ENCODE data around the gene SFT2D3.
A peak's percentile ranks its signal among the peaks of the same experiment; 100 is the strongest.

The SFT2D3 gene

GRCh38 chr2:127704641-127705390 lies 3.5 kb downstream of the SFT2D3 start:
- no peak for FAIRE-seq

GRCh38 chr2:127705391-127706065 lies 4.2 kb downstream of the SFT2D3 start:
- FAIRE-seq (no peak), DNase-seq (ENCODE audit: extremely low spot score, insufficient read length, low read depth) (no peak)

More at GRCh38 chr2:127704641-127705390, 3.5 kb downstream of the SFT2D3 start:
- DNase-seq (ENCODE audit: extremely low spot score, insufficient read length, low read depth): no peak

- DNase-seq (ENCODE audit: extremely low spot score, insufficient read length, low read depth) (no peak), FAIRE-seq (no peak)
Measured at GRCh38 chr2:127706215-127706990, 5.1 kb downstream of the SFT2D3 start.

GRCh38 chr2:127707890-127708648 lies 6.8 kb downstream of the SFT2D3 start:
- DNase-seq (ENCODE audit: extremely low spot score, insufficient read length, low read depth): no peak
- no peak for FAIRE-seq

GRCh38 chr2:127709336-127709735 lies 8.0 kb downstream of the SFT2D3 start:
- DNase-seq (ENCODE audit: extremely low spot score, insufficient read length, low read depth) (no peak), FAIRE-seq (no peak)

GRCh38 chr2:127712999-127713398 lies 11.7 kb downstream of the SFT2D3 start:
- no peak for DNase-seq (ENCODE audit: extremely low spot score, insufficient read length, low read depth)
- no peak for FAIRE-seq

- FAIRE-seq: no peak
Measured at GRCh38 chr2:127713562-127713961, 12.3 kb downstream of the SFT2D3 start.

GRCh38 chr2:127715778-127716449 lies 14.6 kb downstream of the SFT2D3 start:
- FAIRE-seq (no peak), DNase-seq (ENCODE audit: extremely low spot score, insufficient read length, low read depth) (no peak)

More at GRCh38 chr2:127713562-127713961, 12.3 kb downstream of the SFT2D3 start:
- DNase-seq (ENCODE audit: extremely low spot score, insufficient read length, low read depth): no peak

GRCh38 chr2:127718271-127718670 lies 17.0 kb downstream of the SFT2D3 start:
- no peak for FAIRE-seq
- no peak for DNase-seq (ENCODE audit: extremely low spot score, insufficient read length, low read depth)

- FAIRE-seq: no peak
- DNase-seq (ENCODE audit: extremely low spot score, insufficient read length, low read depth): no peak
Measured at GRCh38 chr2:127719301-127720218, 18.3 kb downstream of the SFT2D3 start.

GRCh38 chr2:127721311-127721977 lies 20.1 kb downstream of the SFT2D3 start:
- no peak for DNase-seq (ENCODE audit: extremely low spot score, insufficient read length, low read depth)
- no peak for FAIRE-seq

GRCh38 chr2:127721978-127722355 lies 20.7 kb downstream of the SFT2D3 start:
- no peak for DNase-seq (ENCODE audit: extremely low spot score, insufficient read length, low read depth)
- no peak for FAIRE-seq

- no peak for DNase-seq (ENCODE audit: extremely low spot score, insufficient read length, low read depth)
- FAIRE-seq: no peak
Measured at GRCh38 chr2:127722807-127723206, 21.5 kb downstream of the SFT2D3 start.

GRCh38 chr2:127726158-127726880 lies 25.0 kb downstream of the SFT2D3 start:
- FAIRE-seq (no peak), DNase-seq (ENCODE audit: extremely low spot score, insufficient read length, low read depth) (no peak)

GRCh38 chr2:127733113-127733815 lies 32.0 kb downstream of the SFT2D3 start:
- peak; percentile 70 for FAIRE-seq

GRCh38 chr2:127733816-127734537 lies 32.7 kb downstream of the SFT2D3 start:
- peak; percentile 69 for FAIRE-seq
- no peak for DNase-seq (ENCODE audit: extremely low spot score, insufficient read length, low read depth)

More at GRCh38 chr2:127733113-127733815, 32.0 kb downstream of the SFT2D3 start:
- no peak for DNase-seq (ENCODE audit: extremely low spot score, insufficient read length, low read depth)
